ENCODE data around the gene ATG7. TPM values are rescaled to one million over a fixed set of nuclear protein-coding genes. Genes with fewer than 3 reads are reported as not detected.
A peak's percentile ranks its signal among the peaks of the same experiment; 100 is the strongest.

ATG7 gene
- total and polyA plus RNA-seq, 11 donors = 4.4 to 45.1 (median 14.4) TPM

GRCh38 chr3:11288786-11289637, 16.8 kb downstream of the ATG7 start:
- TF ChIP-seq POLR2A (IDR thresholded peaks at IDR 0.05) = no peak
- no peak for TF ChIP-seq CTCF (IDR thresholded peaks at IDR 0.05)
- H3K9me3 ChIP-seq = no peaks in the 10 kb centered on the region
- H3K27ac ChIP-seq = peak overlapping the region; percentile 34 to 93 (median 65)
- peak; percentile 59 to 82 (median 80) for ATAC-seq
- H3K27me3 ChIP-seq = no peaks in the 10 kb centered on the region
- peak overlapping the region in 1 of 12 donors; percentile 23 for H3K4me3 ChIP-seq
- WGBS, 4 donors = 26 to 42% (median 30%) methylated on average over 7 of the region's 7 CpGs
- H3K4me1 ChIP-seq = peaks cover 13 to 68% (median 32%) of the 10 kb centered on the region in 12 donors
- DNase-seq = peak in 1 of 5 donors; percentile 25
- intact Hi-C loops (cut with DNase I) = loop anchor here in 1 of 10 donors (1.0 kb wide), 1 partner anchor 17 kb away; the partner anchor contains the start of gene ATG7
- H3K36me3 ChIP-seq = peaks cover 0 to 21% (median 0%) of the 10 kb centered on the region in 9 donors

- TF ChIP-seq POLR2A (IDR thresholded peaks at IDR 0.05) (no peak), CTCF (IDR thresholded peaks at IDR 0.05) (no peak)
- ATAC-seq = no peak
- no peaks in the 10 kb centered on the region for H3K9me3 ChIP-seq
- 82 to 88% (median 86%) methylated on average over 3 of the region's 3 CpGs for WGBS, 4 donors
- peaks cover 0 to 22% (median 0%) of the 10 kb centered on the region in 9 donors for H3K36me3 ChIP-seq
- H3K27me3 ChIP-seq = no peaks in the 10 kb centered on the region
- H3K27ac ChIP-seq = peak overlapping the region in 8 of 12 donors; percentile 53 to 93 (median 68)
- DNase-seq = no peak
- intact Hi-C loops (cut with DNase I) = no loop called here
- H3K4me1 ChIP-seq = peaks cover 13 to 68% (median 32%) of the 10 kb centered on the region in 12 donors
- H3K4me3 ChIP-seq = no peak overlapping the region
Measured at GRCh38 chr3:11289864-11290263, 17.7 kb downstream of the ATG7 start.

- DNase-seq (no peak), ATAC-seq (no peak)
- no peak overlapping the region for H3K4me3 ChIP-seq
- peak overlapping the region in 3 of 12 donors; percentile 20 to 93 (median 48) for H3K27ac ChIP-seq
- H3K27me3 ChIP-seq = no peaks in the 10 kb centered on the region
- intact Hi-C loops (cut with DNase I) = no loop called here
- WGBS, 4 donors = 85 to 93% (median 90%) methylated on average over 11 of the region's 11 CpGs
- no peaks in the 10 kb centered on the region for H3K9me3 ChIP-seq
- H3K36me3 ChIP-seq = peaks cover 0 to 18% (median 0%) of the 10 kb centered on the region in 9 donors
- no peak for TF ChIP-seq POLR2A (IDR thresholded peaks at IDR 0.05)
- TF ChIP-seq CTCF (IDR thresholded peaks at IDR 0.05) = no peak
- H3K4me1 ChIP-seq = peaks cover 13 to 62% (median 32%) of the 10 kb centered on the region in 12 donors
Measured at GRCh38 chr3:11290743-11291680, 18.8 kb downstream of the ATG7 start.

Measured in heart left ventricle (tissue), 16 donors.